GM10847 (cell line): ENCODE data around the gene PHTF1.

Source experiments
- POLR2A ChIP-seq: IDR thresholded peaks from 2 replicates; pipeline ENCODE4 v1.6.1; 2011; ENCODE audit not compliant: insufficient read length; ENCODE audit errors: extremely low read depth

PHTF1 gene

DNA sequence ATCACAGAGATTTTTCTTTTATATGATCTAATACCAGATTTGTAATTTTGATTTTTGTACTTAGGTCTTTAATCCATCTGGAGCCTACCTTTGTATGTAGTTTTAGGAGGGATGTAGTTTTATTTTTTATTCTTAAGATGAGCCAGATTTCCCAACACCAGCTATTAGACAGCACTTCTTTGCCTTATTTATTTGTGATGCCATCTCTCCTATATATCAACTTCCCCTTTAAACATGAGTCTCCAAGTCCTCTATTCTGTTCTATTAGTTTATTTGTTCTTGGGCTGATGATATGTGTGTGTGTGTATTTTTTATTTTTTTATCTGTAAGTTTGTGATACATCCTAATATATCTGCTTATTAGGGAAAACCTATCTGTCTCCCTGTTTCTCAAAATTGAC is 94.2 kb downstream of the PHTF1 start:
- TF ChIP-seq POLR2A, result no peak

DNA sequence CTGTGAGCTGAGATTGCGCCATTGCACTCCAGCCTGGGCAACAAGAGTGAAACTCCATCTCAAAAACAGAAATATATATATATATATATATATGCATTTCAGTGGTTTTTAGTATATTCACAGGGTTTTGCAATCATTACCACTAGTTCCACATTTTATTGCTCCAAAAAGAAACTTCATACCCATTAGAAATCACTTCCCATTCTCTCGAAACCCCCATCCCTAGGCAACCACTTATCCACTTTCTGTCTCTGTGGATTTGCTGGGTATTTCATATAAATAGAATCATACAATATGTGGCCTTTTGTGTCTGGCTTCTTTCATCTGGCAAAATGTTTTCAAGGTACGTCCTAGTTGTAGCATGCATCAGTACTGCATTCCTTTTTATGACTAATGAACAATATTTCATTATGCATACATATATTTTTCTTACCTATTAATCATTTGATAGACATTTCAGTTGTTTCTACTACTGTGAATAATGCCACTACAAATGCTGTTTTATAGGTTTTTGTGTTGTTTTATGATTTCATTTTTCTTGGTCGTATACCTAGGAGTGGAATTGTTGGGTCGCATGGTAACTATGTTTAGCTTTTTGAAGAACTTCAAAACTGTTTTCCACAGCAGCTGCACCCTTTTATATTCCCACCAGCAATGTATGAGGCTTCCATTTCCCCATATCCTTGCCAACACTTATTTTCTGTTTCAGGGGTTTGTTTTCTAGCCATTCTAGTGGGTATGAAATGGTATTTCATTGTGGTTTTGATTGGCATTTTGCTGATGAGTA is 95.9 kb downstream of the PHTF1 start:
- TF ChIP-seq POLR2A, result no peak

DNA sequence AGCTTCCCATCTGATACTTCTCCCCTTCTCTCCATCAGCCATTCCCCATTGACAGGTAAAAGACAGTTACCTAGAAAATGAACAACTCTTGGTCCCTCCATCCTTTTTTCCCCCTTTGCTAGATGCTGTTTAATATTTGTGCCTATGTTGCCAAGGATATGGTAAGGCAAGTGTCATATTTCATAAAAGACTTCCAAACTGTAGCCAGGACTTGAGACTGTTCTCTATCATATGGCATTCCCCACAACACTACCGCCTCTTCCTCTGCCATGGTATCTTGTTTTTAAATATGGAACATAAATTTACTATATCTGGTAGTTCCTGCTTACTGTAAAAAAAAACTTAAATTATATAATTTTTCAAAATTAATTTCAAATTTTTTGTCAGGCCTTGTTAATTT is 97.2 kb downstream of the PHTF1 start:
- no peak for TF ChIP-seq POLR2A

DNA sequence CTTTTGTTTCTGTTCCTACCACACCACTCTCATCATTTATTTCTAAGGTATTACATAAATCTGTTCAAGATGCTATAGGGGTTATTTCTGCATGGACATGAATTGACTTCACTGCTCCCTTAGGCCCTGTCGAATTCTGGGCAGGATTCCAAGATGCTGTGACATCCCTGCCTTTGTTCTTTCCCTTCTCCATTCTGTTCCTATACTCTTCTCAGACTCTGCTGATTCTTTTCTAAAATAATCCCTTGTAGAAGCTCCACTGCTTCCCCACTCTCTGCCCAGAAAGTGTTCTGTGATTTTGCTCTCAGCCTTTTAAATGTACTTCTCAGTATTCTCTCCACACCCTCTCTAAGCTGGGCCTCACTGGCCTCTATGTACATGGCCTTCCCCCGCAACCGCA is 99.2 kb downstream of the PHTF1 start:
- TF ChIP-seq POLR2A, result no peak

DNA sequence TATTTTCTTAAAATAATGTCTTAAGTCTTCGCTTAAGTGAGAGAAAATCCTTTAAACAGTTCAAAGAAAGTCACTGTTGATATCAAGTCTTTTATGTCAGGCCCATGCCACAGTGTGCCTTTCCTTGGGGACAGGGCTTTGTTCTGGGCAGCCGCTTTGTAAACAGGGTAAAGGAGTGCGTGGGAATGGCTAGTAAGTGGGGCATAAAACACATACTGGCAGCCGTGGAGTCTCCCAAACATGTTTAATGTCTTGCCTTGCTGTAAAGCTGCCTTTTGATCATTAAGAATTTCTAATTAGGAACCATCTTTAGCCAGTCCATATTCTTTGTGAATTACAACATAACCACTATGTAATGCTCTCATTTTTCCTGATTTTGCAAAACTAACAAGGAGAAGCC is 99.7 kb downstream of the PHTF1 start:
- no peak for TF ChIP-seq POLR2A

DNA sequence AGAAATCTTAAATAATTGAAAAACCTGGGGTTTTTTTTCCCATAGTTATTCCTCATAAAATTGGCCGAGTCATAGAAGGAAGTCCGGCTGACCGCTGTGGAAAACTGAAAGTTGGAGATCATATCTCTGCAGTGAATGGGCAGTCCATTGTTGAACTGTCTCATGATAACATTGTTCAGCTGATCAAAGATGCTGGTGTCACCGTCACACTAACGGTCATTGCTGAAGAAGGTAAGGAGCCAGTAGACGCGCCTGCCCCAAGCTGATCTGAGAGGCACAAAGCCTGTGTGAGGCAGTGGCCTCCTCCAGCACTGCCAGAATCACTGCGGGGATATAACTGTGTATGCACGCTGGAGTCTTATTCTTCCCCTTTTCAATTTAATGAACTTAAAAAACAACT is 100.3 kb downstream of the PHTF1 start:
- no peak for TF ChIP-seq POLR2A

- no peak for TF ChIP-seq POLR2A
These were observed 101.7 kb downstream of the PHTF1 start for GRCh38 chr1:113657556-113658063.

DNA sequence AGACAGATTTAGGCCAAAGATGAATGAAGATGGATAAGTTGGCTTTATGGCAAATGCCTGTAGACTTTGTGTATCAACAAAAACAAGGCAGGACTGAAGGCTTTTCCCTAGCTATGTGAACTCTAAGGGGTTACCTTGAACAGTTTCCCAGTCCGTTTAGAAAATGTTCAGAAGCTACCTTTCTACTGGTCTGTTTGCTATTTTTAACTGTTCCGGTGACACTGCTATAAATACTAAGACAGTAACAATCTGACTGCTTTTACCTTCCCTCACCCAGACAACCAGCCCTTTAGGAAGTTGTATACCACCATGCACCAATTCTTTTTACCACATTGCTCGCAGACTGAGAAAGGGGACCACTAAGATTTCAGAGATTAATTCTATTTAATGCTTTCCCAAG is 102.2 kb downstream of the PHTF1 start:
- no peak for TF ChIP-seq POLR2A

- no peak for TF ChIP-seq POLR2A
These were observed 104.4 kb downstream of the PHTF1 start for GRCh38 chr1:113654883-113655282.

- no peak for TF ChIP-seq POLR2A
These were observed 105.5 kb downstream of the PHTF1 start for GRCh38 chr1:113653741-113654140.

DNA sequence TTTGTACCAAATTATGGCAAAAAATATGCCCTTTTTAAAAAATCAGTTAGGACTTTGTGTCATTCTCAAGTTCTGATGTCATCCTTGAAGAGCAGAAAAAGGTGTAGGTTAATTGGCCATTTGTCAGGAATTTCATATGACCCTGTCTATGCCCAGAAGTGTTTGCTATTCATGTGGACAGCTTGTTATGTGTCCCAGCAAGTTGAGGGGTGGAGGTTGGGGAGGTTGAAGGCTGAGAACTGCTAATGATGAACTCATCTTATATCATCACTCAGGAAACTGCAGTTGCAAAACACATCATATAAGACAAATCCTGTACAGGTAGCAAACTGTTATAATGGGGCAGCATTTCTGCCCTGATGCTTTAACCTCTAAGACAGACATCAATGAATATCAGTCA is 106.5 kb downstream of the PHTF1 start:
- TF ChIP-seq POLR2A, result no peak

- no peak for TF ChIP-seq POLR2A
These were observed 110.8 kb downstream of the PHTF1 start for GRCh38 chr1:113648478-113648877.

- TF ChIP-seq POLR2A, result no peak
These were observed 112.1 kb downstream of the PHTF1 start for GRCh38 chr1:113647164-113647563.
